Non-pigmented ciliary epithelial cell (primary cell): ENCODE results near the gene SOAT2.
"Not testable (repeated sequence)": the region's sequence is repeated elsewhere in the genome, so short reads cannot be mapped to it uniquely, and the experiment has no call there.

Experiments
- DNase-seq: peaks from one replicate; pipeline ENCODE4 v3.0.0-alpha.2; 2010; ENCODE audit warnings: low read depth

SOAT2 gene

GRCh38 chr12:53105712-53106439 lies 2.6 kb downstream of the SOAT2 start:
- no peak for DNase-seq

- DNase-seq, result no peak
These were observed 3.8 kb downstream of the SOAT2 start for GRCh38 chr12:53107122-53107521.

GRCh38 chr12:53112431-53112830 lies 9.1 kb downstream of the SOAT2 start:
- not testable (repeated sequence) for DNase-seq

GRCh38 chr12:53113136-53113705 lies 9.9 kb downstream of the SOAT2 start:
- DNase-seq, result no peak

GRCh38 chr12:53113951-53114350 lies 10.7 kb downstream of the SOAT2 start:
- DNase-seq, result no peak

GRCh38 chr12:53115112-53115890 lies 12.0 kb downstream of the SOAT2 start:
- no peak for DNase-seq

- no peak for DNase-seq
These were observed 12.8 kb downstream of the SOAT2 start for GRCh38 chr12:53115891-53116648.

- no peak for DNase-seq
These were observed 15.5 kb downstream of the SOAT2 start for GRCh38 chr12:53118751-53119300.

- DNase-seq, result no peak
These were observed 17.6 kb downstream of the SOAT2 start for GRCh38 chr12:53120685-53121525.

GRCh38 chr12:53122961-53123468 lies 19.7 kb downstream of the SOAT2 start:
- DNase-seq, result no peak

- no peak for DNase-seq
These were observed 20.5 kb downstream of the SOAT2 start for GRCh38 chr12:53123578-53124351.

GRCh38 chr12:53124352-53124723 lies 21.1 kb downstream of the SOAT2 start:
- DNase-seq, result no peak

GRCh38 chr12:53127169-53127568 lies 23.9 kb downstream of the SOAT2 start:
- DNase-seq, result no peak

- no peak for DNase-seq
These were observed 25.7 kb downstream of the SOAT2 start for GRCh38 chr12:53128780-53129569.

- DNase-seq, result no peak
These were observed 28.6 kb downstream of the SOAT2 start for GRCh38 chr12:53131844-53132243.

- DNase-seq, result no peak
These were observed 30.4 kb downstream of the SOAT2 start for GRCh38 chr12:53133722-53134121.

- no peak for DNase-seq
These were observed 40.1 kb downstream of the SOAT2 start for GRCh38 chr12:53143355-53143754.

GRCh38 chr12:53145383-53146260 lies 42.3 kb downstream of the SOAT2 start:
- no peak for DNase-seq
